GM18517 (cell line): ENCODE measurements around the gene POLR2L.

Source experiments
- ATAC-seq: cut with Tn5 transposase; IDR thresholded peaks from one replicate; pipeline ENCODE4 v1.9.1; 2021; ENCODE audit warnings: mild to moderate bottlenecking, moderate library complexity; ENCODE audit not compliant: unreplicated experiment

Gene POLR2L

DNA sequence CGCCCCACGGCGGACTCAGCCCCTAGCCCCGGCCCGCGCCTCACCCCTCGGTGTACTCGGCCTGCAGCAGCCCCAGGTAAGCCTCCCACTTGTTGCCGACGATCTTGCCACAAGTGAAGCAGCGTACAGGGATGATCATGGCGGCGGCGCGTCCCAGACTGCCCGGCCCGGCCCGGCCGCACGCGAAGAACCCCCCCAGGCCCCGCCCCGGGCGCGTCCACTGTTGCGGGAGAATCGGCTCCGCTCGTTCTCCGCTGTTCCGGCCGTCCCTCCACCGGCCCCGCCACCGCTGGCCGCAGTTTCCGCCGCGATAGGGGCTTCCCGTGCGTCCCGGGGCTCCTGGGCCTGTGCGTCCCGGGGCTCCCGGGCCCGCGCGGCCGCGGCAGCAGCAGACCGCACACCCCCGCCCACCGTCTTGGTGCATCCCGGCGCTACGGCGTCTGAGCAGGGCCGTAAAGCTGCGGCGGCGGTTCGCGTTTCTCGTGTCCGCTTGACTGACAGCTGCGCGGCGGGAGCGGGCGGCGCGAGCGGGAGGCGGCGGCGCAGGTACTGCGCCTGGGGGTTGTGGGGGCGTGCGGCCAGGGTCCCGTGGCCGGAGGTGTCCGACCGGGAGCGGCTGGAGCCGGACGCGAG lies at the start of gene POLR2L, which contains the start of gene TSPAN4:
TSS of gene POLR2L (minus strand) at position 160 of the 633 bp plus-strand sequence. CDS start at position 139, 21 bp downstream.
TSS of gene TSPAN4 (plus strand) at position 483 of the 633 bp plus-strand sequence. CDS start 7,453 bp downstream, outside the sequence.
- ATAC-seq, result peak; percentile 47

GRCh38 chr11:890794-891540 lies 48.6 kb upstream of the POLR2L start:
- no peak for ATAC-seq

GRCh38 chr11:889687-890475 lies 47.6 kb upstream of the POLR2L start:
- no peak for ATAC-seq

DNA sequence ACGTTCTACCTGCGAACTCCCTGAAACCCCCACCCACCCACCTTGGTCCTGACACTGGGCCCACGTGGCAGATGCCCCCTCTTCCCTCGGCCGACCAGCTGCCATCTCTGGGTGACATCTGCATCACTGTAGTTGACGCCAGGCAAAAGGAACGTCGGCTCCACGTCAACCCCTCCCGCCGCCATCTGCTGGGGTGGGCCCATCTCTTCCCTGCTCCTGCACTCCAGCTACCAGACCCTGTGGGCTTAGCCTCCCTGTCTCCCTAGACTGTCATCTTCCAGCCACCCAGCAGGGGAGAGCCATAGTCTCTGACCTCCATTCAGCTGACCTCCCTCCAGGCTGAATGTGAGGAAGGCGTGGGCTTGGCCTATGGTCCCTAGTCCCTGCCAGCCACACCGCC lies 46.9 kb upstream of the POLR2L start:
- ATAC-seq, result no peak

- ATAC-seq, result no peak
Observed at GRCh38 chr11:888310-889212, 46.2 kb upstream of the POLR2L start.

DNA sequence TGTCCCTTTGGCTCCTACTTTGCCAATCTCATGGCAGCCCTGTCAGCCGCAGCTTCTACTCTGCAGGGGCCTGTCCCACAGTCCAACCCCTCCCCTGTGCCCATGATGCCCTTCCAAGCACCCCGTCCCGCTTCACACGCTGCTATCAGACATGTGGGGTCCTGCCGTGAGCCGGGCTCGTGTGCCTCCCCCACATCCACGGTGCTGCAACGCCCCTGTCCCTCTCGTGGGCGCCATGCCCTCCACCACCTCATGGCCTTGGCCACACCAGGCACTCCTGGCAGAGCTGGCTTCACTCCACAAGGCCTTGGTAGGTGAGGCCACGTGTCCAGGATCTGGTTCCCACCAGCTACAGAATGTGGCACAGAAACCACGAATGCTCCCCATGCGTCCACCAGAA lies 45.3 kb upstream of the POLR2L start:
- ATAC-seq, result no peak

- ATAC-seq, result no peak
Observed at GRCh38 chr11:886568-886967, 44.2 kb upstream of the POLR2L start.

- no peak for ATAC-seq
Observed at GRCh38 chr11:884578-885070, 42.3 kb upstream of the POLR2L start.

DNA sequence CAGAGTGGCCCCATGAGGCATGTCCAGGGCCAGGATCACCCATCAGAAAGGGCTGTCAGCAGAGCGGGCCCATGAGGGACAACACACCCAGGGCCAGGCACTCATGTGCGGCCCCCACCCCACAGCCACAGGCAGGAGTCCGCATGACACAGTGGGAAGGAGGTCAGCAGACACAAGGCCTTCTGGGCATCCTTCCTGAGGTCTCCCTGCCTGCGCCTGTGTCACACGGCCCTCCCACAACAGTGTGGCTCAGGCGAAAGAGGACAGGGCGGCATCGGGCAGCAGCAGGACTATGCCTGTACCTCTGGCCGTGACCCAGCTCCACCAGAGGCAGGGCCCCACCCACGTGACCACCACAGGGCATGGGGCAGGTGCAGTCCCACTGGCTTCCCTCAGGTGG lies 41.2 kb upstream of the POLR2L start:
- no peak for ATAC-seq

DNA sequence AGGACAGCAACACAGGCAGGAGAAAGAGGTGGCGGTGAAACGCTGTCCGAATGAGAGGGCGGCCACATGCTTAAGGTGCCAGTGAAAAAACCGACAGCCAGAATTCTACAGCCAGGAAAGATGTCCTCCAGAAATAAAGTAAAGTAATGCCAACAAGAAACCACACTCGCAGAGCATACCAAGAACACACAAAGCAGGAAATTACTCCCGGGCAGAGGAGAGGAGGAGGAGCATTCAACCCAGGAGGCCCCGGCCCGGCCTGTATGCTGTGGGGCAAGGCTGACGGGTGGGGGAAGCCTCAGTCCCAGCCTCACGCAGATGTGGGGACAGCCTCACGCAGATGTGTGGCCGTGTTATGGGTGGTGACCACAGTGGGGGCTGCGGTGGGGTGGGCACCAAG lies 40.3 kb upstream of the POLR2L start:
- ATAC-seq, result no peak

- no peak for ATAC-seq
Observed at GRCh38 chr11:880447-880846, 38.1 kb upstream of the POLR2L start.

- no peak for ATAC-seq
Observed at GRCh38 chr11:877565-877964, 35.2 kb upstream of the POLR2L start.

- no peak for ATAC-seq
Observed at GRCh38 chr11:876545-876944, 34.2 kb upstream of the POLR2L start.

DNA sequence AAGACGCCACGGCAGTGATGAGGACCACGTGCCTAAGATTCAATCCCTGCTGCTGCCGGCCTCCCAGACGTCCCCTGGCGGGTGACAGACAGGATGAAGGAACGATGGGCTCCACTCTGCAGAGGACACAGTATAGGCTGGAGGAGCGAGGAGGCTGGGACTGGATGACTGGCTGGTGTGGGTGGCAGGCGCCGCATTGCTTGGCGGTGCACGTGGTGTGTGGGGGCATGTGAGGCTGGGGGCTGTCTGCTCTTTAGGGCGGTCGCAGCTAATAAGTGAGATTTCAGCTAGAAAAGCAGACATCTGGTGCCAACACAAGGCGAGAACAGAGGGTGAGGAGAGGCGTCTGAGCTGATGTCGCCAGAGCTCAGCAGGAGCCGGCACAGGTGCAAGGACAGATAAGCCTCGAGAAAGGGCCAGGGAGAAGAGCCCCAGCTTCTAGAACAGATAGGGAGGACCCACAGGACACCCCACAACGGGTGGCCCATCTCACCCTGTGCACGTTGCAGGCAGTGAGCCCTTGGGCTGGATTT lies 33.5 kb upstream of the POLR2L start:
- ATAC-seq, result no peak

DNA sequence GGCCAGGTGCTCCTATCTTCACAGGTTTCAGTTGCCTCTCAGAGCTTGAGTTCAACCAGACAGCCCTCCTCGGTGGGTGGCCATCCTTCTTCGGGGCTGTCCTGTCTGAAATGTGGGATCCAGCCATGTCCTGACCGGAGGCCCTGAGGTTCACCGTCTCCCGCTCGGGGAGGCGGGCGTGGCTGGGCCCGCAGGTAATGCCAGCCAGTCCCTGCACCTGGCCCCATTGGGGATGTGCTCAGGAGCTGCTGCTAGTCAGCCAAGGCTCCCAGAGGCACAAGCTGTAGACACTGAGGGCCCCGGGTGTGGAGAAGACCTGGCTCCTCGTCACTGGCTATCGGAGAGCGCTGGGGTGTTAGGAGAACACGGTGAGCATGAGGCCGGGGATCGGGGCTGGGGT lies 32.9 kb upstream of the POLR2L start:
- no peak for ATAC-seq

DNA sequence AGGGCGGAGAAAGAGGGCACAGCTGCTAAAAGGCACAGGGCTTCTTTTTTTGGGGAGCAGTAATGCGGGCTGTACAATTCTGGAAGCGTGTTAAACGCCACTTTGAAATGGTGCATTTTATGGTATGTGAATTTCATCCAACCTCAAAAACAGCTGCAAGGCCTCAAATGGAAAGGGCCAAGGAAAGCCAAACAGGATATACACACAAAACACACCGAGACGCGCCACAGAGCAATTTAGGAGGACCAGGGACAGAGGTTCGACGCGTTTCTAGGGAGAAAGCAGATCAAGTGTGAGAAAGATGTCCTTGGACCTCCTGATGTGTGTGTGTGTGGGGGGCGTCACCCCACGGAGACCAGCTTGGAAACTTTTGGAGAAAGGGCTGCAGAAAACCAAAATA lies 31.4 kb upstream of the POLR2L start:
- no peak for ATAC-seq

DNA sequence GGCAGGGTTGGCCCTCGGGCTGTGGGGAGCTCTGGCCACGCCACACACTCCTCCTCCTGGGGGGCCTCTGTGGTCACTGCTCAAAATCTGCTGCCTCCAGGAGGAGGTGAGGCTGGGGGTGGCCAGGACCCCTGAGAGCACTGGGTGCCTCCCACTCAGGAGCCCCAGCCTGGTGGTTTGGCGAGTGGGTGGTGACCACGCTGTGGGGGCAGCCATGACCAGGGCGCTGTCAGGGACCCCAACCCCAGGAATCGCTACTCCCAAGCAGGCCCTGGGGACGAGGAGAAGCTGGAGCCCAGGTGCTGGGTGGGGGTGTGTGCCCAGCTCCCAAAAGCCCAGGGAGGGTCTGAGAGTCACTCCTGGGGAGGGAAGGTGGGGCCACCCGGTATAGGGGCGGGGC lies 30.5 kb upstream of the POLR2L start:
- no peak for ATAC-seq

GRCh38 chr11:871472-871871 lies 29.1 kb upstream of the POLR2L start:
- no peak for ATAC-seq

- no peak for ATAC-seq
Observed at GRCh38 chr11:870418-870817, 28.1 kb upstream of the POLR2L start.

GRCh38 chr11:870127-870413 lies 27.7 kb upstream of the POLR2L start:
- ATAC-seq, result no peak
